NCI-H226 (cell line): ENCODE results near the gene APMAP.

Experiments used
- DNase-seq: peaks from one replicate; pipeline ENCODE4 v3.0.0-alpha.2; 2015

APMAP gene

DNA sequence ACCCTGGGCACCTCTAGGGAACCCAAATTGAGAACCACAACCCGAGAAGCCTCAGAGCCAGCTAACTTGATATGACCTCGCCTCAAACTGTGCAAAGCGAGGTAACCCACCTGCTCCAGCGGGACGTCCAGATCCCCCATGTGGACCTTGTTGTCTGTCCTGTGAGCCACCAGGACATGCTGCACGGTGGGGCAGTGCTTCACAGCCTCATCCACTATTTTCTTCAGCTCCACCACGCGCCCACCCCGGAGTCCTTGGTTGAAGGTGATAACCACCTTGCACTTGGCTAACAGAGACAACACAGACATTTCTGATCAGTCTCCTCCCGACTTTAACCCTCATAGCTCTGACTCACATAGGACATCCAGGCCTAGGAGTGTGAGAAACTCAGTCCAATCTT is 30.8 kb upstream of the APMAP start:
- DNase-seq: no peak

- DNase-seq: no peak
These were observed 30.1 kb upstream of the APMAP start for GRCh38 chr20:25022680-25023079.

DNA sequence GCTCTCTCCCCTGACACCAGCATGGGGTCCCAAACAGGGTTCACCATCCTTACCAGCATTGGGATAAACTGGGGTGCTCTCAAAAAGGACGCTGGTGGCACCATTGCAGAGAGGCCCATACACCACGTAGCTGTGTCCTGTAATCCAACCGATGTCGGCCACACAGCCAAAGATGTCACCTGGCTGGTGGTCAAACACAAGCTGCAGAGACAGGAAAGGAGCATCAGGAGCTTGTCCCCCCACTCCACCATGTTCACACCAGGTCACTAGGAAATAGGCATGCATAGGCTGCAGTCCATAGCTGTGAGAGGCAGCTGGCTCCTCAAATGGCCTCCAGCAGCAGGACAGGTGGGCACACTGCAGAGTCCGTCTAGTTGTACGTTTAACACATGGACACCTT is 28.8 kb upstream of the APMAP start:
- no peak for DNase-seq

DNA sequence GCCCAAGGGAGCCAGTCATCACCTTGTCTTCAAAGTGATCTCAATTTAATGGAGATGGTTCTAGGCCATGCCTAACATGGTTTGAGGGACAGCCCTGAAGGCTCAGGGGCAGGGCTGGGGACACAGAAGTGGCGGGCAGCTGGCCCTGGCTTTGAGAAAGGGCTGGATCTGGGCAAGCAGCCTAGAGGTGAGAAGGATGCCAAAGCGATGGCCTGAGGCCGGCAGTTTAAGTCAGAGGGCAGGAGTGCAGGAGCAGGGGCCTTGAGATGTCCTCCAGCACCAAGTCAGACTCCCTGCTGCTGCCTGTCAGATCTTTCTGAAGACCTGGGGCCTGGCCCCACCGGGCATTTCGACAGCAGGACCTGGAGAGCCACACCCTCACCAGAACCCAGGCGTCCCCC is 28.4 kb upstream of the APMAP start:
- DNase-seq: no peak

GRCh38 chr20:25020345-25020744 is 27.8 kb upstream of the APMAP start:
- DNase-seq: no peak

DNA sequence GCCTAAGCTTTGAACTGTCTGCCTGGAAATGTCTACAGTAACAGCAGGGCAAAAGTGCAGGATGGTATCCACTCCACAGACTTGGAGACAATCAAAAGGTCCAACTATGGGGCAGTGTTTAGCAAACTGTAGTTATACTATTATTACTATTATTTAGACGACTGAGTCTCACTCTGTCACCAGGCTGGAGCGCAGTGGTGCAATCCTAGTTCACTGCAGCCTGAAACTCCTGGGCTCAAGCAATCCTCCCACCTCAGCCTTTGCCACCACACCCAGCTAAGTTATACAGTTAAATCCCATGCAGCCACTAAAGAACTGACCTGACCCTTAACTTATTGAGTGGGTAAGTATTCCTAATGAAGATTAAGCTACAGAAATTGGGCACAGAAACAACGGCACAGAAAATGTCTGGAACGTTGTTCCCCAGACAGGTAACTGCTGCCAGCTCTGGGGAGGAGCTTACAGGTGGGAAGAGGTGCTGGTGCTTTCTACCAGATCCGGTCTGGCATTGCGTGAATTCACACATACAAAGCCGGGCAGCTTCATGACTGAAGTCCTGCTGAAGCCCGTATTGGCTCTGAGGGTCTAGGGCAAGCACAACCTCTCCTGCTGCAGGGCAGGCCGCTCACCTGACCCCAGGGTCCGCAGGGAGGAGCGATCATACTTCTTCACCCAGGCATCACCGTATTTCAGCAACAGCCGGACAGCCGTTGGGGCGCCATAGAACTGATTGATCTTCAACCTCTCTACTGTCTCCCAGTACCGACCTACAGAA is 27.0 kb upstream of the APMAP start:
- DNase-seq: no peak

DNA sequence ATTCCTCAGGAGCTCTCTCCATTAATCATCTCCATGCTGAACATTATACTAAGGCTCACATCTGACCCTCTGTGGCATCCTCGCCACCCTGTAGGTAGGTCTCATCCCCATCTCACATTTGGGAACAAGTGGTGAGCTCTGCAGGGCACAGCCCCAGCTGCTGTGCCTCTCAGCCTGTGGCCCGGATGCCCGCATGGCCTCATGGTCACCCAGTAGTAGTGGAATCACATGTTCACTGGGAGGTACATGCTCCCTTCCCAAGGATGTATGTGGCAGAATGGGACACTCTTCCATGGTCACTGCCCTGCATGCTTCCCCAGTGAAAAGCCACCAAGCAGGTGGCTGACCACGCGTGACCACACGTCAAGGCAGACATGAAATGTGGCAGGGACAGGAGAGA is 26.3 kb upstream of the APMAP start:
- no peak for DNase-seq

DNA sequence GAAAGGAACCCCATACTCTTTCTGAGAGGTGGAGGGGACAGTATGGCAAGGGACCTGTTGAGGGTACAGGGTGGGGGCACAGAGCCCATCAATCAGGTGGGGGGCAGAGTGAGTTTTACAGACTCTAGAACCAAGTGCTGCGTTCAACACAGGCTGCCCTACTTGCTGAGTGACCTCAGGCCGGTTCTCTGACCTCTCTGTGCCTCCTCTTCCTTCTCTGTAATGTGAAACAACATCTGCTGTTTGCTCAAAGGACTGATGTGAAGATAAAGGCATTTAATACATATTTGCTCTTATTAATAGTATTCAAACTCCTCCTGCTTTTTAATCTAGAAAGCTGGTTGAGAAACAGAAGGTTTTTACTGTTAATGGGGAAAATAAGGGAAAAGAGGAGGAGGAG is 25.9 kb upstream of the APMAP start:
- DNase-seq: no peak

DNA sequence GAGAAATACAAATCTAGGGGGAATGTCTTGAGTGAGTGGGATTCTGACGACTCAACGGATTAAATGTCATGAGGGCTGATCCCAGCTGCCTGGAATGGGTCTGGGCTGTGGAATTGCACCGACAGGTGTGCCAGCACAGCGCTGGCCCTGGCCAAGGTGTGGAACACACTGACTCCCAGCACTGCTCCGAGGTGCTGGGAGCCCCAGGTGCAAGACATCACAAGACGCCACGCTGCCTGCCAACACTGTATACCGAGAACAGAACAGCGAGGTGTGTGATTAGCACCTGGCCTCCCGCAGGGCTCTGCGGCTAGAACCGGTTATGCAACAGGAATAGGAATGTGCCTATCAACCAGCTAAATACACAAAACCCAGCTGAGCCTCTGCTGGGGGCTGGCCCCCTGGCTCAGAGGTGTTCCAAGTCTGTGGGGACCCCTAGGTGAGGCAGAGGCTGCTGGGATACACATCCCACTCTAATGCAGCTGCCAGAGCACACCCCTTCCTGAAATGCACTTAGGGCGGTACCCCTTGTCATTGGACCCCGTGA is 24.8 kb upstream of the APMAP start:
- DNase-seq: no peak

GRCh38 chr20:25016471-25016870 is 23.9 kb upstream of the APMAP start:
- DNase-seq: no peak

- no peak for DNase-seq
These were observed 23.4 kb upstream of the APMAP start for GRCh38 chr20:25015986-25016385.

GRCh38 chr20:25014816-25015215 is 22.3 kb upstream of the APMAP start:
- no peak for DNase-seq

DNA sequence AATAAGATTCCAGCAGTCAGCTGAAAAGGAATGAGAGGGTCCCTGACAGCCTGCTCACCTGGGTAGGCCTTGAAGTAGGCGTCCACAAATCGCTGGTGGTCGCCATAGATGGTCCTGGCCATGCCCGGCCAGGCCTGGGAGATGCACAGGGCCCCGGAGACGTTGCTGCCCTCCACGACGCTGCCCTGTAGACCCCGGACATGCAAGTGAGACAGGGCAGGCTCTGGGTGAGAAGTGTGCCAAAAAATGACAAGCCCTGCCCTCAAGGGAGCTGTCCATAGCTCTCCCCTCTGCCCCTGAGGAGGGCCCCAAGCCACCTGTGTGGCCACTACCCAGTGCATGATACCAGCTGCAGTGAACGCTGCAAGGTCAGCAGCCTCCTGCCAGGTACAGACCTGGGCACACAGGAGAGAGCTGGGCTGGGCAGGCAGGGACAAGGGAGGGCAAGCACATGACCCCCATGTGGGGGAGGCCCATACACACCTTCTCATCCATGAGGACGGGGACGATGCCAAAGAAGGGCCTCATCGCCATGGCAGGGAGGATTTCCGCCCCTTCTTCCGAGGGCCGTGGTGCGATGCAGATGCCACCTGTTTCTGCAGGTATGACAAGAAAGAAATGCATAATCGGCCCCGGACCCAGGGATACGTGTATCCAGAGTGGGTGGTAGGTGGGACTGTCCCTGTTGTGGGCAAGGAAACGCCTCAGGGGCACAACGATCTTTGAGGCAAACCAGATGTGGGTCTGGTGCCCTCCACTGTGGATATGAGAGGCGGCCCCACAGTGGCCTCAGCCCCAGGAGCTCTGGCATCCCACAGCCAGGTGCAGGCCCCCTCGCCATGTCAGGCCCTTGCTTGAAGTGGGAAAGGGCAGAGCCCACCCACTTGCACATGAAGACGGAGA is 21.2 kb upstream of the APMAP start:
- DNase-seq: no peak

- no peak for DNase-seq
These were observed 20.2 kb upstream of the APMAP start for GRCh38 chr20:25012616-25013189.

GRCh38 chr20:25011831-25012241 is 19.3 kb upstream of the APMAP start:
- DNase-seq: no peak

- no peak for DNase-seq
These were observed 18.7 kb upstream of the APMAP start for GRCh38 chr20:25011261-25011660.

DNA sequence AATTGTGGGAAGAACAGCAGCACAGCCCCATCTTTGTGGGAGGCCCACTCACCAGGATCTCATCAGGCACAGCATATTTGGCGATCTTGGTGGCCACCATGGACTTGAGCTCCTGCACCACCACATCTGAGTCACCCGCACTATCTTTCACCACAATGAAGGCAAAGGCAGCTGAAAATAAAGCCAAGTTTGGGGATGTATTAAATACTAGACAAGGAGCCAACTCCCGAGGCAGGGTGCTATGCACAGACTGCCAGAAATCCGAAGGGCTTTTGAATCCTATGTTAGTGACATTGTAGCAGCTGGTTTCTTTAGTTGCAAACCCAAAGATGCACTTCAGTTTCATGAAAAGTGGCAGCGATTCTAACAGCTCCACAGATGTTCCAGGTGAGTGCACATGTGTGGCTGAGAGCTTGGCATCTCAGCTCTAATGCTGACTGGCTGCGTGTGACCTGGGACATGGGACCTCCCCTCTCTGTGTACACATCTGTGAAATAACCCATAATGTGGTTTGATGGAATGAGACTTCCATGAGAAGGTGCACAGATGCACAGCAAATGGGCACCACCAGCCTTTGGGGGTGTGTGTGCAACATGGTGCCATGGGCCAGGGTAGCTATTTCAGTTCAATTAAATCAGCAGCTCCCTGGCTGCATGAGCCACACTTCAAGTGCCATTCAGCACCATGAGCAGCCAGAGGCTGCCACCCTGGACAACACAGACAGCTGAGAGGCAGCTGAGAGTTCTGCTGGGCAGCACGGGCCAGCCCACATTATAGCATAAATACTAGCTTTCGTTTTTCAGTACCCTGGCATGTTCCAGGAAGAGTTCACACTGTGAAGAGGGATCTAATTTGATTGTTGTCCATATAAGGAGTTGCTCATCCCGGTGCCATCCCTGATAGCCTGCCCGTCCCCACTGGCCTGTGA is 16.9 kb upstream of the APMAP start:
- no peak for DNase-seq

GRCh38 chr20:25008388-25009217 is 16.1 kb upstream of the APMAP start:
- no peak for DNase-seq

DNA sequence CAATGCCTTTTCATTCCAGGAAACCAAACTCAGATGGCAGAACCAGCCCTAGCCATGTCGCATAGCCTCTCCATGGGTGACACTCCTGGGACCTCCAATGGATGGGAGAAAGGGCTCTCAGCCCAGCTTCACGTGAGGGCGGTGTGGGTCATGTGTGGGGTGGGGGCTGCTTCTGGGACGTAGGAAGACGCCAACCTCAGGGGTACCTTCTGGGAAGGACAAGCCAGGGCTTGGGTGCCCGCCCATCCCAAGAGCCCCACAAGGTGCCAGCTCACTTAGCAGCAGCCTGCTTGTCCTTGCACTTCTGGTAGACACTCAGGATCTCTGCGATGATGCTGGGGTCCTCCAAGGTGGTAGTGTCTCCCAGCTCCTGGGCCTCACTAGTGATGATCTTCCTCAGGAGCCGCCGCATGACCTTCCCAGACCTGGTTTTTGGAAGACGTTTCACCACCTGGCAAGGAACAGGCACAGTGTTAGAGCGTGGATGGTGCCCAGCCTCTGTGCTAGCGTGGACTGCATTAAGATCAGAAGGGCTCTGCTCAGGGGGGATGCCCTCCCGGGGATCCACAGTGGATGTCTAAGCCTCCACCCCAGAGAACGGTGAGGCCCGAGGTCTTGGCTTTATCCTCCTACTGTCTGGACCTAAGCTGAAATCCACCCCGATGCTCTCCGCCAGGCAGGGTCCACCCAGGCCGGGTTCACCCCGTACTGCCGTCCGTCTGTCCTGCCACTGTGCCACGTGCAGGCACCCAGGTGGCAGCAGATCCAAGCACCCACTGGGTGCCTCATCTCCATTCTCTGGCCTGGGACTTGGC is 15.1 kb upstream of the APMAP start:
- no peak for DNase-seq

DNA sequence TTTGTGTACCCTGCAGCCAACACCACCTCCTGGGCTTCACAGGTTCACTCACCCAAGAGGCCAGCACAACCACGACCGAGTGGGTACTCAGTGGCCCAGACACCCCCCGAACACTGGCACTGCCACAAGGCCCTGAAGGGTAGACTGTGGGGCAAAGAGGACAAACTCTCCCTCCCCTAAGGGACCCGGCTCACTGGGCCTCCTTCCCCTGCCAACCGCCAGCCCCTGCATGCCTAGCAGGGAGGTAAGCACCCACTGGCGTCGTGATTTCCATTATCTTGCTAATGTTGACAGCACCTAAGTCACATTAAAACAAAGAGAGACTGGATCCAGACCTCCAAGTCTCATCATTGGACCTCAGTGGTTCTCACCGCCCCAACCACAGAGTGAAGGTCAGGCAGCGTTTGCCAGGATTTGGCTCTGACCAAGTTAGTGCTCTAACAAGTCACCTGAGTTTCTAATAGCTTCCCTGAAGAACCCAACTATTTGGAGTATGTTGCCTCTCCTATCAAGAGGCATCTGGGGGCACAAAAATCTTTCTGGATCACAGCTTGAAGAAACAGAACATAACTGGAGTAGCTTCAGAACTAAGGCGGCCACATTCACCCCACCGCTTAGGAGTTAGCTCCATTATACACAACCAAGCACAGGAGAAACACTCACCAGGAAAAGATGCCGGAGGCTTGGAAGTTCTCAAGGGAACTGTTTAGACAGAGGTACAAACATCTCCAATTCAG is 14.0 kb upstream of the APMAP start:
- DNase-seq: no peak
